Dendritic cell treated with granulocyte-macrophage colony-stimulating factor and Interleukin-4, amounts not matched to agents 40 ng/mL and 50 ng/mL, for 4 days (primary cell): Measurements from ENCODE around the gene EPB41L1.
"Not testable (repeated sequence)": the region's sequence is repeated elsewhere in the genome, so short reads cannot be mapped to it uniquely, and the experiment has no call there.

Source experiments
- H3K27ac Mint-ChIP-seq: one replicate; pipeline ENCODE4 v1.8.0; 2022; ENCODE audit warnings: mild to moderate bottlenecking, mixed read lengths
- H3K27me3 Mint-ChIP-seq: one replicate; pipeline ENCODE4 v1.8.0; 2022; ENCODE audit warnings: mild to moderate bottlenecking, mixed read lengths
- H3K36me3 Mint-ChIP-seq: one replicate; pipeline ENCODE4 v1.8.0; 2022; ENCODE audit warnings: low read depth, mixed read lengths
- H3K4me1 Mint-ChIP-seq: one replicate; pipeline ENCODE4 v1.8.0; 2022; ENCODE audit warnings: low read depth, mixed read lengths
- H3K4me3 Mint-ChIP-seq: one replicate; pipeline ENCODE4 v1.8.0; 2022; ENCODE audit warnings: mild to moderate bottlenecking, moderate library complexity, mixed read lengths
- H3K9me3 Mint-ChIP-seq: one replicate; pipeline ENCODE4 v1.8.0; 2022; ENCODE audit warnings: mixed read lengths
- intact Hi-C: fragments of 100-400 bp; cut with micrococcal nuclease; formaldehyde crosslinking; loops from one replicate; pipeline ENCODE4 v1.15.0; 2022

EPB41L1 gene

GRCh38 chr20:36135159-36135558 is 19.4 kb upstream of the EPB41L1 start:
- Mint-ChIP-seq H3K27me3 (peaks cover 2% of the 10 kb centered on the region), H3K4me3 (no peak overlapping the region), H3K4me1 (peaks cover 6% of the 10 kb centered on the region), H3K36me3 (no peaks in the 10 kb centered on the region), H3K9me3 (no peaks in the 10 kb centered on the region), H3K27ac (no peak overlapping the region)
- intact Hi-C loops, result no loop called here

GRCh38 chr20:36135821-36136220 is 18.7 kb upstream of the EPB41L1 start:
- intact Hi-C loops, result no loop called here
- H3K27me3 Mint-ChIP-seq, result peaks cover 2% of the 10 kb centered on the region
- peaks cover under 1% of the 10 kb centered on the region for H3K4me1 Mint-ChIP-seq
- no peak overlapping the region for H3K4me3 Mint-ChIP-seq
- H3K36me3 Mint-ChIP-seq, result no peaks in the 10 kb centered on the region
- no peak overlapping the region for H3K27ac Mint-ChIP-seq
- no peaks in the 10 kb centered on the region for H3K9me3 Mint-ChIP-seq

- H3K27me3 Mint-ChIP-seq, H3K36me3 Mint-ChIP-seq, H3K4me1 Mint-ChIP-seq, H3K9me3 Mint-ChIP-seq, H3K27ac Mint-ChIP-seq, H3K4me3 Mint-ChIP-seq, intact Hi-C loops: not testable (repeated sequence)
Observed at GRCh38 chr20:36137313-36137712, 17.2 kb upstream of the EPB41L1 start.

- H3K36me3 Mint-ChIP-seq, result no peaks in the 10 kb centered on the region
- H3K27ac Mint-ChIP-seq, result no peak overlapping the region
- H3K4me1 Mint-ChIP-seq, result no peaks in the 10 kb centered on the region
Observed at GRCh38 chr20:36141310-36141709, 13.2 kb upstream of the EPB41L1 start.

GRCh38 chr20:36144336-36144735 is 10.2 kb upstream of the EPB41L1 start:
- Mint-ChIP-seq H3K4me1 (no peaks in the 10 kb centered on the region), H3K27ac (no peak overlapping the region), H3K36me3 (no peaks in the 10 kb centered on the region), H3K27me3 (peaks cover 14% of the 10 kb centered on the region), H3K9me3 (no peaks in the 10 kb centered on the region), H3K4me3 (no peak overlapping the region)
- intact Hi-C loops, result no loop called here

More at GRCh38 chr20:36141310-36141709, 13.2 kb upstream of the EPB41L1 start:
- no peaks in the 10 kb centered on the region for H3K9me3 Mint-ChIP-seq
- intact Hi-C loops, result no loop called here
- no peak overlapping the region for H3K4me3 Mint-ChIP-seq
- peaks cover 10% of the 10 kb centered on the region for H3K27me3 Mint-ChIP-seq

- no peak overlapping the region for H3K4me3 Mint-ChIP-seq
- H3K4me1 Mint-ChIP-seq, result no peaks in the 10 kb centered on the region
- H3K27me3 Mint-ChIP-seq, result peaks cover 14% of the 10 kb centered on the region
- H3K9me3 Mint-ChIP-seq, result no peaks in the 10 kb centered on the region
- H3K36me3 Mint-ChIP-seq, result no peaks in the 10 kb centered on the region
- intact Hi-C loops, result no loop called here
- no peak overlapping the region for H3K27ac Mint-ChIP-seq
Observed at GRCh38 chr20:36145877-36146707, 8.4 kb upstream of the EPB41L1 start.

GRCh38 chr20:36147690-36148089 is 6.8 kb upstream of the EPB41L1 start:
- H3K27me3 Mint-ChIP-seq, result peaks cover 26% of the 10 kb centered on the region

GRCh38 chr20:36148439-36148838 is 6.1 kb upstream of the EPB41L1 start:
- H3K27ac Mint-ChIP-seq, result no peak overlapping the region
- H3K9me3 Mint-ChIP-seq, result no peaks in the 10 kb centered on the region
- peaks cover 5% of the 10 kb centered on the region for H3K4me1 Mint-ChIP-seq
- H3K36me3 Mint-ChIP-seq, result no peaks in the 10 kb centered on the region
- no peak overlapping the region for H3K4me3 Mint-ChIP-seq
- H3K27me3 Mint-ChIP-seq, result peaks cover 32% of the 10 kb centered on the region
- intact Hi-C loops, result no loop called here

More at GRCh38 chr20:36147690-36148089, 6.8 kb upstream of the EPB41L1 start:
- H3K4me3 Mint-ChIP-seq, result no peak overlapping the region
- intact Hi-C loops, result no loop called here
- H3K27ac Mint-ChIP-seq, result no peak overlapping the region
- peaks cover 5% of the 10 kb centered on the region for H3K4me1 Mint-ChIP-seq
- no peaks in the 10 kb centered on the region for H3K9me3 Mint-ChIP-seq
- no peaks in the 10 kb centered on the region for H3K36me3 Mint-ChIP-seq

GRCh38 chr20:36149012-36149411 is 5.5 kb upstream of the EPB41L1 start:
- no peak overlapping the region for H3K4me3 Mint-ChIP-seq
- H3K27ac Mint-ChIP-seq, result no peak overlapping the region
- no peaks in the 10 kb centered on the region for H3K36me3 Mint-ChIP-seq
- H3K27me3 Mint-ChIP-seq, result peaks cover 36% of the 10 kb centered on the region
- peaks cover 5% of the 10 kb centered on the region for H3K4me1 Mint-ChIP-seq
- no peaks in the 10 kb centered on the region for H3K9me3 Mint-ChIP-seq
- intact Hi-C loops, result no loop called here

- H3K4me3 Mint-ChIP-seq, result no peak overlapping the region
- peaks cover 5% of the 10 kb centered on the region for H3K4me1 Mint-ChIP-seq
- no peaks in the 10 kb centered on the region for H3K9me3 Mint-ChIP-seq
- H3K27me3 Mint-ChIP-seq, result peaks cover 36% of the 10 kb centered on the region
- no peaks in the 10 kb centered on the region for H3K36me3 Mint-ChIP-seq
- no peak overlapping the region for H3K27ac Mint-ChIP-seq
- intact Hi-C loops, result no loop called here
Observed at GRCh38 chr20:36149469-36149868, 5.1 kb upstream of the EPB41L1 start.

- H3K27ac Mint-ChIP-seq, result no peak overlapping the region
- no peaks in the 10 kb centered on the region for H3K9me3 Mint-ChIP-seq
- peaks cover 5% of the 10 kb centered on the region for H3K4me1 Mint-ChIP-seq
- H3K27me3 Mint-ChIP-seq, result peaks cover 44% of the 10 kb centered on the region
- H3K4me3 Mint-ChIP-seq, result no peak overlapping the region
- intact Hi-C loops, result no loop called here
- H3K36me3 Mint-ChIP-seq, result no peaks in the 10 kb centered on the region
Observed at GRCh38 chr20:36150489-36150846, 4.1 kb upstream of the EPB41L1 start.

GRCh38 chr20:36150847-36151539 is 3.5 kb upstream of the EPB41L1 start:
- H3K4me1 Mint-ChIP-seq, result peaks cover 5% of the 10 kb centered on the region
- H3K27ac Mint-ChIP-seq, result no peak overlapping the region
- H3K36me3 Mint-ChIP-seq, result no peaks in the 10 kb centered on the region
- intact Hi-C loops, result no loop called here
- H3K4me3 Mint-ChIP-seq, result no peak overlapping the region
- H3K27me3 Mint-ChIP-seq, result peaks cover 47% of the 10 kb centered on the region
- no peaks in the 10 kb centered on the region for H3K9me3 Mint-ChIP-seq

GRCh38 chr20:36152261-36152660 is 2.3 kb upstream of the EPB41L1 start:
- H3K27me3 Mint-ChIP-seq, result peaks cover 55% of the 10 kb centered on the region
- peaks cover 10% of the 10 kb centered on the region for H3K4me1 Mint-ChIP-seq
- no peak overlapping the region for H3K27ac Mint-ChIP-seq
- intact Hi-C loops, result no loop called here
- no peak overlapping the region for H3K4me3 Mint-ChIP-seq
- no peaks in the 10 kb centered on the region for H3K9me3 Mint-ChIP-seq
- no peaks in the 10 kb centered on the region for H3K36me3 Mint-ChIP-seq

- Mint-ChIP-seq H3K9me3 (no peaks in the 10 kb centered on the region), H3K4me1 (peaks cover 10% of the 10 kb centered on the region), H3K27me3 (peaks cover 57% of the 10 kb centered on the region), H3K27ac (no peak overlapping the region), H3K36me3 (no peaks in the 10 kb centered on the region), H3K4me3 (no peak overlapping the region)
- intact Hi-C loops, result no loop called here
Observed at GRCh38 chr20:36153204-36153603, 1.3 kb upstream of the EPB41L1 start.
